Measurements from ENCODE around the gene ICOSLG.
"Not testable (repeated sequence)": the region's sequence is repeated elsewhere in the genome, so short reads cannot be mapped to it uniquely, and the experiment has no call there.

The ICOSLG gene

GRCh38 chr21:44265734-44266270 is 25.1 kb upstream of the ICOSLG start:
- no peak for DNase-seq (ENCODE audit: low read depth)

- no peak for DNase-seq (ENCODE audit: low read depth)
These were observed 23.0 kb upstream of the ICOSLG start for GRCh38 chr21:44263768-44264167.

DNA sequence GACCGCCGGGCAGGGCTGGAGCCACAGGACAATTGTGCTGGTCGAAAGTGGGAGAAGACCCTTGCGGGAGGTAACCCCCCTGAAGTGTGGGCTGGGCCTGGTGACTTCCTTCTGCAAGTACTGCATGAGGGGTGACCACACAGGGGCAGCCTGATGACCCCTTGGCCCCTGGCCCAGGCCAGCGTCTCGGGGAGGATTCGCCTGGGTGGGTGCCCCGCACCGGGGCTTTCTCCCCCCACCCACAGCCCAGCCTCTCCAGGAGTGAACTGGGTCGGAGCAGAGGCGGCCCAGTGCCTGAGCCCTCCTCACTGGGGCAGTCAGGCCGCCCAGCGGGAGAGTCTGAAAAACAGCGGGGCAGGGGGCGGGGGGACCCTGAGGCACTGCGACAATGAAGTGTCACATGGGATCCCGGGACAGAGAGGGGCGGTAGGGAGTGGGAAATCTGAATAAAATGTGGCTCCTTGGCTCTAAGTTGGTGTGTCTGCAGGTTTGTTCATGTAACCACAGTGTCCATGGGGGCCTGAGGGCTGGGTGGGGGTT is 22.5 kb upstream of the ICOSLG start:
- DNase-seq (ENCODE audit: low read depth), result no peak

- DNase-seq (ENCODE audit: low read depth), result no peak
These were observed 21.8 kb upstream of the ICOSLG start for GRCh38 chr21:44262338-44263056.

- DNase-seq (ENCODE audit: low read depth), result no peak
These were observed 21.0 kb upstream of the ICOSLG start, which contains the start of gene DNMT3L for GRCh38 chr21:44261675-44262295. Gene DNMT3L, minus strand, starts transcription at chr21:44261897. Its CDS starts 638 bp downstream, at chr21:44261259.

DNA sequence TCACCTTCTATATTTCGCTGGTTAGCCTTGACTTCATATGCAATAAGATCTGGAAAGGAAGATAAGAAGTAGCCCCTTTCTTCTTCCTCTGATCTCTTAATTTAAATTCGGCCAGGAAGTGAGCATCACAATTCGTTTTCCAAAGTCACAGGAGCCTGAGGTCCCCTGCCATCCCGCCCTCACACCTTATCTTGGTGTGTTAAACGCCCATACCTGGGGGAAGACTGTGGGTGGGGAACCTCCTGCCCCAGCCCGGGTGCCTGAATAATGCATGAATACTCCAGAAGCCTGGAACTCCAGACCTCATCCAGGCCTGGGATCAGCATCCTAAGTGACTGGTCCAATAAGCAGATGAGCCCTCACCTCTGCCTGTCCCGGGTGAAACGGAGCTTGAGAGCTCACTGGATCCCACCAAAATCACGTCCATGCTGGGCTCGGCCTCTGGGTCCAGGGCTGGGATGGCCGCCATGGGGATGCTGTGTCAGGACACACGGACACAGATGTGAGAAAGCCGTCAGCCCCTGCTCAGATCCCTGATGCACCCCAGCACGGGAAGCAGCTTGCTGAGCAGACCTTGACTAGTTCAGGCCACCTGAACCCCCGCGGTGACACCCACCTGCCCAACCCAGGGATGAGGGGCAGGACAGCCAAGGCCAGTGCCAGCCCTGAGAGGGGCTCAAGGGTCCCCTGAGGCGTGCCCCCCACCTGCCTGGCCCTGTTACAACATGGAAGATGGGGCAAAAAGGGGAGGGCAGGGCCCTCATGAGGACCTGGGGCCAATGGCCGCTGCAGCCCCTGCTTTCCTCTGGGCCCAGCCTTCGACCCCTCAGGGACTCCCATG is 20.3 kb upstream of the ICOSLG start:
- DNase-seq (ENCODE audit: low read depth), result no peak

DNA sequence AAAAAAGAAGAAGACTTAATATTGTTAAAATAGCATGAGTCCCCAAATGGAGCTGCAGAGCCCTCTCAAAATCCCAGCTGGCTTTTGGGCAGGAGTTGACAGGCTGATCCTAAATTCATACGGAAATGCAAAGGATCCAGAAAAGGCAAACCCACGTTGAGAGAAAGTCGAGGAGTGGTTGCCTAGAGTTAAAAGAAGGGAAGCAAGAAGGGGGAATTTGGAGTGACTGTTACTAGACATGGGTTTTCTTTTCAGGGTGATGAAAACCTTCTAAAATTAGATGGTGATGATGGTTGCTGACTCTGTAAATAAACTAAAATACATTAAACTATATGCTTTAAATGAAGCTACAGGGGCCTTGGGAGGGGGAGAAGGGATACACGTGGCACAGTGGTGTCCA is 19.3 kb upstream of the ICOSLG start:
- no peak for DNase-seq (ENCODE audit: low read depth)

DNA sequence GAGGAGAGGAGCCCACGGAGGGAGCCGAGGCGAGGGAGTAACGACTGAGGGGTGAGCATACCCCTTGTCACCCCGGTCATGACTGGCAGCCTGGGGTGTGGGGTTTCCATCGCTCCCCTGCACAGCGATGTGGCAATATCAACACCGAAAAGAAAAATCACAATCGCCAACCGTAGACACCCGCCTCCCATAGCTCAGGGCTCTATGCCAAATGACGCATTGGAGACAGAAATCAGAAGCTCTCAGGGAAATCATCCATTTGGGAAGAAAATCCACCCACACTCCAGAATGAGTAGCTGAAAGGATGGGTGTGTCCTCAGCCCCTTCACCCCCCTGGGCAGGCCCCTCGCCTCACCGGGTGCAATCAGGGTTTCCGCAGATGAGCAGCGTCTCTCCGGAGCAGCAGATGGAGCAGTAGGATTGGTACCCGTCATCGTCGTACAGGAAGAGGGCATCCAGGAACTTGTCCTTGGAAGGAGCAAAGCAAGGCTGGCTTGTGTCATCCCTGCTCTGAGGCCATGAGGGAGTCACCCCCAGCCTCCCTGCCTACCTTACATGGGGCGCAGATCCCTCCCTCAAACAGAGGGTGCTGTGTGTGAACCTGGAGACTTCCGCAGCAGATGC is 18.5 kb upstream of the ICOSLG start:
- DNase-seq (ENCODE audit: low read depth), result no peak

- no peak for DNase-seq (ENCODE audit: low read depth)
These were observed 17.4 kb upstream of the ICOSLG start for GRCh38 chr21:44258056-44258725.

DNA sequence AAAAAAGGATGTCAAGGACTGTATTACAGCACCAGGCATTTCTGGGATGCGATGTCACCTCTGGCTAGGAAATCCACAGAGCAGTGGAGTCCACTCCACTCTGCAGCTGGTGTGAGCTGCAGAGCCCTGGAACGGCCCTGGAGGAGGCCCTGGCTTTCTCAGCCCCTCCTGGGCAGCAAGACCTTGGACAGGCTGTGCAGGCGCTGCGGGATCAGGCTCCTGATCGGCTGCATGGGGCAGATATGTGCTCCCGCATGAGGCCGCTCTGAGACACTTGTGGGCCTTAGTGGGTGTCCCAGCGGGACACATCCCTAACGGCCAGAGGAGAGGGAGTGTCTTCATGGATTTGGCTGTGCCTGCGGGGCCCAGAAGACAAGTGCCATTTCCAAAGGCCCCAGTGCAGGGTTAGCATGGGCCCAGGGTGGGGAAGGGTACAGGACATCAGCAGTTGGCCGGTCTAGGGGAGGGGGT is 14.8 kb upstream of the ICOSLG start:
- DNase-seq (ENCODE audit: low read depth), result no peak

DNA sequence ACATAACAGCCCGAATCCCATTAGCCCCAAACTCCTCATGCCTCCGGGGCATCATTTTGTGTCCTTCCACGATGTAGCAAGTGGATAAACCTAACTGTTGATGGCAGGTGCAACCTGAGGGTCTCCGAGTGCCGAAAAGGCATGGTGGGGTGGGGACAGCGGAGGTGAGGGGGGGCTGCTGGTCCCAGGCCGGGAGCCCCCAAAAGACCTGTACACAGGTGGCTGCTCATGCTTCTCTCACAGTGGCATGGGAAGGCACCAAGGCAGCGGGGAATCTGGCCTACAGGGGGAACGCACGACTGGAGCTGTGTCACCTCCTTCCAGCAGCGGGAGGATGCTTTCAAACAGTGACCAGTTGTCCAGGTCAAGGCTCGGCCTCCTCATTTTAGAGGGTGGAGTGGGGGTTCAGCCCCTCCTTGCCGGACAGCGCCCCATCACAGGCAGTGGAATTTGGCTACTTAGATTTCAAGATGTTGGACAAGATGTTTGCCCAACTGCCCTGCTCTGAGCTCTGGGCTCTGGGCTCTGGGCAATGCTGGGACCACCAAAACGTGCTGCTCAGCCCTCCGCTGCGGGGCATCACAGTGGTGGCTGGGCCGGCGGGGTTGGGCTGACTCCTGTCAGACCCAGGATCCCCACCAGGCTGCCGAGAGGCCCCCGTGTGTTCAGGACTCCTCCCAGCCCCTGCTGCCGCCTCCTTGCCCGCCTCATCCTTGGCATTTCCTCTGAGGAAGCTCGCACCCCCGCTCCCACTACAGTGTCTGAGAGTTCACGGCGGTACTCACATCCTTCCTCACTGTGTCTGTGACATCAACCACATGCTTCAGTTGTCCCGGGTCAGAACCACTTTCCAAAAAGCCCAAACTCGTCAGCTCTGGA is 13.3 kb upstream of the ICOSLG start:
- DNase-seq (ENCODE audit: low read depth), result no peak

DNA sequence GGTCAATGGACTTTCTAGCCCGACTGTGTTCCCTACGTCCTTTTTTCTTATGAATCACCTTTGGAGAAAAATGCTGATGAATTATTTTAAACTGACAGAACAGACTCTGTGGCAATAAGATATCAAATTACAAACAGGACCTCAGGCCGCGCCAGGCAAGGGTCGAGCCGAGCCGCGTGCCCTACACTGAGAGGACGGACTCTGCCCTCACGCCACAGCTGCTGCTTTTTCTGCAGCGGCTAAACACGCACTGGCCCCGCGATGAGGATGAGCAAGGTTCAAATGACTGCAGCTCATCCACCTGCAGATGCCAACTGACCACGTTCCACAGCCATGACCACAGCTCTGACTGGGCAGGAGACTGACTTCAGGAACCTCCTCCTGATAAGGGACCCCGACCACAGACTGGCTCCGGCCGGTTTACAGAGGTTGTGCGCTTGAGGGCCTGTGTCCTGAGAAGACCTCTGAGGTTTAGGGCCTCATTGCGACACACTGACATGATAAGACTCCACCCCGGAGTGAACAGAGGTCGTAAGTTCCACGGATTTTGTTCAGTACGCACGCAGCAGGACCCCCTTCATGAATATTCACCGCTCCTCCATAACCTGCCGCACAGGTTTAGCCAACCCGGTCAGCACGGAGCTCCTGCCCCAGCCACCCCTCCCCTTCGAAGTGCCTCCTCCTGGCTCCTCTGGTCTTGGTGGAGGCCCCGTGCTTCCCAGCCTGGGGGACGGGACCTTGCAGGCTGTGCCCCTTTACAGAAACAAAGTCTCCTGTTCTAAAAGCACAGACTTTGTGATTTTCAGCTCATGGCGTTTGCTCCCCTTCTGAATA is 8.7 kb upstream of the ICOSLG start:
- DNase-seq (ENCODE audit: low read depth), result not testable (repeated sequence)

DNA sequence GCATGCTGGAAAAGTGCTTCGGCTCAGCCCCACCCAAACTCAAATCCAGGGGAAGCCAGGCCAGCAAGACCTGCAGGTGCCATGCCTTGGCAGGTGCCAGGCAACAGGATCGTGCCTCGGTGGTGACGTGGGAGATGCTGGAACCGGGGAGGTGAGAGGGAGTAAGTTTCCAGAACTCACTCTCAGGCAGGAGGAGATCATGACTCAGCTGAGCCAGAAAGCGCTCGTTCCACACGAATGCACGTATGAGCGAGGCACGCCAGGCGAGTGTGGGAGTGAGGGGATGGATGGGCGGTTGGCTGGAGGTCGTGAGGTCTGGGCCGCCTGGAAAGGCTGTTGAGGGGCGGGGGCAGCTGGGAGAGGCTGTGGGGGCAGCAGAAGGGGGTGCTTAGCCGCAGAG is 7.2 kb upstream of the ICOSLG start:
- not testable (repeated sequence) for DNase-seq (ENCODE audit: low read depth)

GRCh38 chr21:44243980-44244379 is 3.2 kb upstream of the ICOSLG start:
- DNase-seq (ENCODE audit: low read depth), result not testable (repeated sequence)

- DNase-seq (ENCODE audit: low read depth), result not testable (repeated sequence)
These were observed 538 bp upstream of the ICOSLG start for GRCh38 chr21:44241281-44241680.

DNA sequence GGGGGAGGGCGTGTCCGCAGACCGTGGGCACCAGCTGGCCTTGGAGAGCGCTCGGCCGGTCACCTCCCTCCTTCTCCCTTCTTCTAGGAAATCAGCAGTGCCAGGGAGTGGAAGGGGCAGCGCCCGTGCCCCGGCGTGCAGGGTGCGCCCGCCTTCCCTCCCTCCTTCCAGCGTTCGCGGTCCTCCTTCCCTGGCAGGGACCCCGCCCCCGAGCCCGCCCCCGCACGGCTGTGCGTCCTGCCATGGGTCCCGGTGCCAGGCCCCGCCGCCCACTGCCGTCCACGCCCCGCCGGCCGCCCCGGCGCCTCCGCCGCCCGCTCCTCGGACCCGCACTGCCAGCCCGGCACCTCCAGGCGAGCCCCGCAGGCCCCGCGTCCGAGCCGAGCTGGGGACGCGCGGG is 390 bp downstream of the ICOSLG start:
- not testable (repeated sequence) for DNase-seq (ENCODE audit: low read depth)

GRCh38 chr21:44229561-44229960 is 11.2 kb downstream of the ICOSLG start:
- not testable (repeated sequence) for DNase-seq (ENCODE audit: low read depth)

DNA sequence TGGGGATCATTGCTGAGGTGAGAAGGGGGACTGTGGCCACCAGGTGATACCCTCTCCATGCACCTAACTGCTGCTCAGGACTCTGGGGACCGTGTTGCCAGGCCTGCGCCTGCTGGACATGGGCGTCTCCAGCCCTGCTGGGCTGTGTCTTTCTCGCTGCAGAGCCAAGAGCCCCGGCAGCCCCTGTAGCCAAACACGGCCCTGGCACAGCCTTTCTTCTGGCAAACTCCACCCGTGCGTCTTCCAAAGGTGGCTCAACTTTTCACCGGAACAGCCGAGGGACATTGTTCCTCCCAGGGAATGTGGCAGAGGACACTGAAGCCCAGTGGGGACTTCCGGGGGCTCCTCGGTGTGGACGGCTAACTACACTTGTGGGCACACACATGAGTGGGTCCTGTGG is 12.6 kb downstream of the ICOSLG start:
- DNase-seq (ENCODE audit: low read depth), result not testable (repeated sequence)

DNA sequence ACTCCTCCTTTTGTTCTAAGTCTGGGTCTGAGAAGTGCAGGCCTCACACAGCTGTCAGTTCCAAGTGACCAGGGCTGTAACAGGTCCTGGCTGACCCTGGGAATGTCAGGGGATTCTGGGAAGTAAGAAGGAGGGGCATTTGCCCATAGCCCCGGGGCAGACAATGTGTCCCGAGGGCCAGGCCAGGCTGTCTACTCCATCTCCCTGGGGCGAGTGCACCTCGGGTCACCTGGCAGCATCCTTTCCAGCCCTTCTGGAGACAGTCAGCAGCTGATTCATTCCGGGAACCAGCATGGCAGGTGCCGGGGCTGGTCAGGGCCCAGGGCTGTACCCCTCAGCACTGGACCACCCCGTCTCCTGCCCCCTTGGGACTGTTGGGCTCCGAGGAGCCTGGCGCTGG is 13.1 kb downstream of the ICOSLG start:
- DNase-seq (ENCODE audit: low read depth), result not testable (repeated sequence)

Measured in activated T-cell treated with anti-CD3 and anti-CD28 coated beads for 24 hours (primary cell).